ENCODE measurements around the gene CALCB.
A peak's percentile ranks its signal among the peaks of the same experiment; 100 is the strongest.
"Not testable (repeated sequence)": the region's sequence is repeated elsewhere in the genome, so short reads cannot be mapped to it uniquely, and the experiment has no call there.

Gene CALCB

GRCh38 chr11:15038963-15039362 lies 34.4 kb upstream of the CALCB start:
- TF ChIP-seq, protein P1, sequence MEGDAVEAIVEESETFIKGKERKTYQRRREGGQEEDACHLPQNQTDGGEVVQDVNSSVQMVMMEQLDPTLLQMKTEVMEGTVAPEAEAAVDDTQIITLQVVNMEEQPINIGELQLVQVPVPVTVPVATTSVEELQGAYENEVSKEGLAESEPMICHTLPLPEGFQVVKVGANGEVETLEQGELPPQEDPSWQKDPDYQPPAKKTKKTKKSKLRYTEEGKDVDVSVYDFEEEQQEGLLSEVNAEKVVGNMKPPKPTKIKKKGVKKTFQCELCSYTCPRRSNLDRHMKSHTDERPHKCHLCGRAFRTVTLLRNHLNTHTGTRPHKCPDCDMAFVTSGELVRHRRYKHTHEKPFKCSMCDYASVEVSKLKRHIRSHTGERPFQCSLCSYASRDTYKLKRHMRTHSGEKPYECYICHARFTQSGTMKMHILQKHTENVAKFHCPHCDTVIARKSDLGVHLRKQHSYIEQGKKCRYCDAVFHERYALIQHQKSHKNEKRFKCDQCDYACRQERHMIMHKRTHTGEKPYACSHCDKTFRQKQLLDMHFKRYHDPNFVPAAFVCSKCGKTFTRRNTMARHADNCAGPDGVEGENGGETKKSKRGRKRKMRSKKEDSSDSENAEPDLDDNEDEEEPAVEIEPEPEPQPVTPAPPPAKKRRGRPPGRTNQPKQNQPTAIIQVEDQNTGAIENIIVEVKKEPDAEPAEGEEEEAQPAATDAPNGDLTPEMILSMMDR (IDR thresholded peaks at IDR 0.05; ENCODE audit: low read depth, low read length), result peak; percentile 25

GRCh38 chr11:15045209-15045608 lies 28.2 kb upstream of the CALCB start:
- TF ChIP-seq, protein P1 (IDR thresholded peaks at IDR 0.05; ENCODE audit: low read depth, low read length), result no peak
- in situ Hi-C loops (cut with HindIII; ENCODE audit: low sequenced_read_pairs), result no loop called here
- no peak overlapping the region for H3K4me3 ChIP-seq (ENCODE audit: low read depth, low read length)
- no peak for DNase-seq (ENCODE audit: low read depth, low spot score)

More at GRCh38 chr11:15038963-15039362, 34.4 kb upstream of the CALCB start:
- in situ Hi-C loops (cut with HindIII; ENCODE audit: low sequenced_read_pairs), result no loop called here
- H3K4me3 ChIP-seq (ENCODE audit: low read depth, low read length), result no peak overlapping the region
- DNase-seq (ENCODE audit: low read depth, low spot score), result no peak

DNA sequence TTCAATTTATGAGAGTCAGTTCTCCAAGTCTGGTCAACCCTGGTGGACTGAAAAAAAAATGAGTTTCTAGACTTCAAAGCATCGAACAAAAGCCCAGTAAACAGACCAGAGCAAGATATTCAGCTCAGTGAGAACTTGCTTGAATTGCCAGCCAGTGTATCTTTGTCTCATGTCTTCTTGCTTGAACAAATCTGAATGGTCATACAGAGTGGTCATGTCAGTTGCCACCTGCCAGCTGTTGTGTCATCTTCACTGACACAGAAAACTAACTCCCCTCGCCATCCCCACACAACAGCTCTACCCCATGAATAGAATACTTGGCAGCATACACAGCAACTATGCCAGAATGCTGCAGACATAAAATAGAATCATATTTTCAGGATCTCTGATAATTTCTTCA lies 27.5 kb upstream of the CALCB start:
- TF ChIP-seq, protein P1 (IDR thresholded peaks at IDR 0.05; ENCODE audit: low read depth, low read length), result no peak
- in situ Hi-C loops (cut with HindIII; ENCODE audit: low sequenced_read_pairs), result no loop called here
- no peak overlapping the region for H3K4me3 ChIP-seq (ENCODE audit: low read depth, low read length)
- no peak for DNase-seq (ENCODE audit: low read depth, low spot score)

- in situ Hi-C loops (cut with HindIII; ENCODE audit: low sequenced_read_pairs); DNase-seq (ENCODE audit: low read depth, low spot score); H3K4me3 ChIP-seq (ENCODE audit: low read depth, low read length): not testable (repeated sequence)
These were observed 26.7 kb upstream of the CALCB start for GRCh38 chr11:15046673-15047072.

- H3K4me3 ChIP-seq (ENCODE audit: low read depth, low read length), result no peak overlapping the region
- no peak for DNase-seq (ENCODE audit: low read depth, low spot score)
- TF ChIP-seq, protein P1 (IDR thresholded peaks at IDR 0.05; ENCODE audit: low read depth, low read length), result no peak
- in situ Hi-C loops (cut with HindIII; ENCODE audit: low sequenced_read_pairs), result no loop called here
These were observed 24.8 kb upstream of the CALCB start for GRCh38 chr11:15048616-15049015.

DNA sequence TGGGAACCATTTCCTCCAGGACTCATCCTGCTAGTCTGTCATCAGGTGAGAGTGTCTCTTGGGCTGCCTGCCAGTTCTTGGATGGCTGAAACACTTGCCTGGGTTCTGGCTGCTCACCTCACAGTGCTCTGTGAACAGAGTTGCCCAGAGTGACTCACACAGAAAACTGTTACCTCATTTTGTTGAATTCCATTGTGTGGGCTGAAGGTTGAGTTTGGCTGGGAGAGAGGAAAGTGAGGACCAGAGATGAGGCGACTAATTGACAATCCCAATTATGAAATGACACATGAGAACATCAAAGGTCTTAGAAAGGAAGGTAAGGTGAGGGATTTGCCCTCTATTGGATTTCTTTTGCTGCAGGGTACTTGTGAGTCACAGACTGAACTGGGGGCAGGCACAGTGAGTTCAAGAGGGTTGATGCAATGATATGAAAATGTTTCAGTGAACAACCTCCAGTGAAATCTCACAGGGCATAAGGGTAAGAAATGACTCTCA lies 20.2 kb upstream of the CALCB start:
- no peak for DNase-seq (ENCODE audit: low read depth, low spot score)
- TF ChIP-seq, protein P1 (IDR thresholded peaks at IDR 0.05; ENCODE audit: low read depth, low read length), result no peak
- H3K4me3 ChIP-seq (ENCODE audit: low read depth, low read length), result no peak overlapping the region
- in situ Hi-C loops (cut with HindIII; ENCODE audit: low sequenced_read_pairs), result no loop called here

DNA sequence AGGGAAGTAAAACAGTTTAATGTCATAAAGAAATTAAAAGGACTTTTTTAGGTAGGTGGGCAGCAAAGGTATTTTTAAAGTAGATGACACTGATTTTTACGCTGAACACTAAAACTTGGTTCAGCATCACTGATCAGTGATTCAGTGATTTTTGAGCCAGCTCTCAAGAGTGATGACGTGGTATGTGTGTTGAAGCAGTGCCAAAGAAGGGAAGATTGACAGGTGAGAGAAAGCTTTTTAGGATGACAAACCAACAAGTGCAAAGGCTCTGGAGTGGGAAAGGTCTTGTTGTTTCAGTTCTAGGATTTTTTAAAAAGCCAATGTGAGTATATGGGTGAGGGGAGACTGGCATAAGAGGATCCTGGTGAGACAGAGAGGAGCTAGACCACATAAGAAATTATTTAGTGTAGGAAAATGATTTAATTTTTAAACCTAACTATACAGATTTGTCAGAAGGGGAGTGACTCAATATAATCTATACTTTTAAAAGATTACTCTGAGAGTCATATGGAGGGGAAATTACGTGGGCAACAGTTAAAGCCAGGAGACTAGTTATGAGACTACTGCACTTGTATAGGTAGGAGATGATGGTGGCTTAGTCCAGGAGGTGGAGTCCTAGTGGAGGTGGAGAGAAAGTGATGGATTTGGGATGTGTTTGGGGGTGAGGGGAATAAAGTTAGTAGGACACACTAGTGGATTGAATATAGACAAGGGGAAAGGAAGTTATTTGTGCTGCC lies 17.6 kb upstream of the CALCB start:
- no peak for DNase-seq (ENCODE audit: low read depth, low spot score)
- TF ChIP-seq, protein P1 (IDR thresholded peaks at IDR 0.05; ENCODE audit: low read depth, low read length), result no peak
- no peak overlapping the region for H3K4me3 ChIP-seq (ENCODE audit: low read depth, low read length)
- in situ Hi-C loops (cut with HindIII; ENCODE audit: low sequenced_read_pairs), result no loop called here

All from astrocyte of the spinal cord (primary cell).